Uterus (tissue), 4 donors: ENCODE results near the gene TRIM24. TPM values are rescaled to one million over a fixed set of nuclear protein-coding genes. Genes with fewer than 3 reads are reported as not detected.
"Not testable (repeated sequence)": the region's sequence is repeated elsewhere in the genome, so short reads cannot be mapped to it uniquely, and the experiment has no call there.

Experiments
- DNase-seq, 2 donors: peaks; one replicate each; pipeline ENCODE4 v3.0.0-alpha.2; 2019 to 2020
- H3K27ac ChIP-seq, 2 donors: fragments of 200-600 bp; sonication (generic); 1 replicate in 1 of 2; 2 replicates in 1 of 2; pipeline ENCODE4 v1.5.1; 2016 to 2018
- H3K27me3 ChIP-seq, 2 donors: fragments of 200-600 bp; sonication (generic); one replicate each; pipeline ENCODE4 v1.5.1; 2018 to 2019; ENCODE audit warnings: control low read depth in 1 of 2
- H3K36me3 ChIP-seq, 2 donors: fragments of 200-600 bp; sonication (generic); one replicate each; pipeline ENCODE4 v1.5.1; 2019; ENCODE audit warnings: control low read depth in 1 of 2
- H3K4me1 ChIP-seq, 2 donors: fragments of 200-600 bp; sonication (generic); one replicate each; pipeline ENCODE4 v1.5.1; 2018 to 2019; ENCODE audit warnings: control low read depth in 1 of 2
- H3K4me3 ChIP-seq, 2 donors: fragments of 200-600 bp; sonication (generic); 1 replicate in 1 of 2; 2 replicates in 1 of 2; pipeline ENCODE4 v1.5.1; 2018 to 2019; ENCODE audit warnings: mild to moderate bottlenecking in 1 of 2
- H3K9me3 ChIP-seq, 2 donors: fragments of 200-600 bp; sonication (generic); one replicate each; pipeline ENCODE4 v1.5.1; 2019; ENCODE audit warnings: control low read depth in 1 of 2
- CTCF ChIP-seq, 4 experiments: fragments of 200-600 bp in 2 of 4; fragments of 450-650 bp in 2 of 4; sonication (generic) in 2 of 4; IDR thresholded peaks; one replicate each; pipeline ENCODE4 v1.5.1; 2016 to 2019; ENCODE audit warnings: antibody characterized with exemption in 4 of 4, mild to moderate bottlenecking in 2 of 4, moderate library complexity in 1 of 4
- POLR2A ChIP-seq, 2 donors: fragments of 450-650 bp; IDR thresholded peaks; one replicate each; pipeline ENCODE4 v1.6.1; 2016; ENCODE audit warnings: antibody characterized with exemption in 2 of 2, mild to moderate bottlenecking in 1 of 2, moderate library complexity in 1 of 2
- intact Hi-C: fragments of 100-400 bp; cut with DNase I; formaldehyde crosslinking; loops from one replicate; pipeline ENCODE4 v1.15.1; 2023; ENCODE audit warnings: low total_unique reads
- total RNA-seq, 4 donors: library from RNA; depleted of rRNA in 3 of 4; stranded (reverse); fragments of >200 nt in 3 of 4; gene quantifications; one replicate each; pipeline versions ENCODE4 v1.1.0 to v1.2.4, GENCODE V29; 2014 to 2023
- donor health status: DM: yes; HTN: yes; CAD: no.

Gene TRIM24
- total RNA-seq, 4 donors from 2014 or later, result 5.9 to 20.6 (median 14.7) TPM

- intact Hi-C loops, result no loop called here
- TF ChIP-seq POLR2A (IDR thresholded peaks at IDR 0.05), result no peak
- no peak overlapping the region for H3K27ac ChIP-seq
- no peaks in the 10 kb centered on the region for H3K4me1 ChIP-seq
- no peaks in the 10 kb centered on the region for H3K36me3 ChIP-seq
- H3K4me3 ChIP-seq, result no peak overlapping the region
- no peaks in the 10 kb centered on the region for H3K27me3 ChIP-seq
- no peak for DNase-seq
- no peaks in the 10 kb centered on the region for H3K9me3 ChIP-seq
These were observed 59.2 kb downstream of the TRIM24 start for GRCh38 chr7:138519061-138519798.

- TF ChIP-seq CTCF (IDR thresholded peaks at IDR 0.05) (no peak), POLR2A (IDR thresholded peaks at IDR 0.05) (no peak)
- no peaks in the 10 kb centered on the region for H3K4me1 ChIP-seq
- no peak overlapping the region for H3K27ac ChIP-seq
- H3K27me3 ChIP-seq, result no peaks in the 10 kb centered on the region
- H3K4me3 ChIP-seq, result no peak overlapping the region
- intact Hi-C loops, result no loop called here
- DNase-seq, result no peak
- H3K9me3 ChIP-seq, result no peaks in the 10 kb centered on the region
- H3K36me3 ChIP-seq, result no peaks in the 10 kb centered on the region
These were observed 60.7 kb downstream of the TRIM24 start for GRCh38 chr7:138520742-138521141.

- H3K27me3 ChIP-seq, result no peaks in the 10 kb centered on the region
- no peaks in the 10 kb centered on the region for H3K36me3 ChIP-seq
- H3K9me3 ChIP-seq, result peaks cover 0 to under 1% of the 10 kb centered on the region in 2 donors
- intact Hi-C loops, result no loop called here
- no peaks in the 10 kb centered on the region for H3K4me1 ChIP-seq
- no peak overlapping the region for H3K4me3 ChIP-seq
- TF ChIP-seq POLR2A (IDR thresholded peaks at IDR 0.05) (no peak), CTCF (IDR thresholded peaks at IDR 0.05) (no peak)
- no peak for DNase-seq
- H3K27ac ChIP-seq, result no peak overlapping the region
These were observed 61.9 kb downstream of the TRIM24 start for GRCh38 chr7:138521837-138522461.

GRCh38 chr7:138524259-138524658, 64.2 kb downstream of the TRIM24 start:
- H3K27ac ChIP-seq, result no peak overlapping the region
- no peaks in the 10 kb centered on the region for H3K27me3 ChIP-seq
- DNase-seq, result no peak
- no peak for TF ChIP-seq CTCF (IDR thresholded peaks at IDR 0.05)
- TF ChIP-seq POLR2A (IDR thresholded peaks at IDR 0.05), result no peak
- intact Hi-C loops, result no loop called here
- H3K4me1 ChIP-seq, result no peaks in the 10 kb centered on the region
- H3K4me3 ChIP-seq, result no peak overlapping the region
- no peaks in the 10 kb centered on the region for H3K36me3 ChIP-seq
- peaks cover 0 to 15% of the 10 kb centered on the region in 2 donors for H3K9me3 ChIP-seq

- intact Hi-C loops, result no loop called here
- no peak for TF ChIP-seq POLR2A (IDR thresholded peaks at IDR 0.05)
- Histone ChIP-seq H3K27me3 (no peaks in the 10 kb centered on the region), H3K36me3 (no peaks in the 10 kb centered on the region), H3K9me3 (peaks cover 0 to 18% of the 10 kb centered on the region in 2 donors), H3K4me3 (no peak overlapping the region), H3K4me1 (no peaks in the 10 kb centered on the region), H3K27ac (no peak overlapping the region)
- no peak for DNase-seq
These were observed 65.7 kb downstream of the TRIM24 start for GRCh38 chr7:138525757-138526156.

GRCh38 chr7:138527746-138528223, 67.7 kb downstream of the TRIM24 start:
- Histone ChIP-seq H3K27ac (no peak overlapping the region), H3K27me3 (no peaks in the 10 kb centered on the region), H3K4me3 (no peak overlapping the region), H3K36me3 (no peaks in the 10 kb centered on the region), H3K4me1 (no peaks in the 10 kb centered on the region), H3K9me3 (peaks cover 0 to 18% of the 10 kb centered on the region in 2 donors)
- intact Hi-C loops, result no loop called here
- DNase-seq, result no peak
- TF ChIP-seq CTCF (IDR thresholded peaks at IDR 0.05) (no peak), POLR2A (IDR thresholded peaks at IDR 0.05) (no peak)

GRCh38 chr7:138536833-138537232, 76.8 kb downstream of the TRIM24 start:
- H3K9me3 ChIP-seq, intact Hi-C loops, H3K27ac ChIP-seq, H3K36me3 ChIP-seq, H3K4me3 ChIP-seq, H3K4me1 ChIP-seq, H3K27me3 ChIP-seq, DNase-seq: not testable (repeated sequence)
